Measurements from ENCODE around the gene TMEM175.

TMEM175 gene

GRCh38 chr4:945274-946102 is 13.2 kb downstream of the TMEM175 start:
- no peak overlapping the region for H3K4me3 ChIP-seq
- H3K9me3 ChIP-seq = no peaks in the 10 kb centered on the region
- no peak for TF ChIP-seq CTCF (IDR thresholded peaks at IDR 0.05)
- H3K27me3 ChIP-seq = no peaks in the 10 kb centered on the region
- H3K36me3 ChIP-seq = no peaks in the 10 kb centered on the region
- intact Hi-C loops (cut with DNase I; ENCODE audit: low total_unique reads) = no loop called here
- peaks cover 0 to 4% (median 0%) of the 10 kb centered on the region in 4 donors for H3K4me1 ChIP-seq
- H3K27ac ChIP-seq = no peak overlapping the region
- DNase-seq = peak in 1 of 2 donors; percentile 37

GRCh38 chr4:946103-946450 is 13.8 kb downstream of the TMEM175 start:
- H3K4me3 ChIP-seq = no peak overlapping the region
- H3K27ac ChIP-seq = no peak overlapping the region
- peaks cover 0 to 2% (median under 1%) of the 10 kb centered on the region in 3 donors for H3K36me3 ChIP-seq
- H3K9me3 ChIP-seq = no peaks in the 10 kb centered on the region
- H3K4me1 ChIP-seq = peaks cover 0 to 4% (median 0%) of the 10 kb centered on the region in 4 donors
- no peak for DNase-seq
- intact Hi-C loops (cut with DNase I; ENCODE audit: low total_unique reads) = no loop called here
- TF ChIP-seq CTCF (IDR thresholded peaks at IDR 0.05) = no peak
- H3K27me3 ChIP-seq = no peaks in the 10 kb centered on the region

GRCh38 chr4:946517-947471 is 14.5 kb downstream of the TMEM175 start:
- Histone ChIP-seq H3K36me3 (peaks cover 0 to 9% (median 6%) of the 10 kb centered on the region in 3 donors), H3K4me1 (peaks cover 0 to 4% (median 0%) of the 10 kb centered on the region in 4 donors), H3K9me3 (no peaks in the 10 kb centered on the region), H3K4me3 (no peak overlapping the region), H3K27ac (no peak overlapping the region), H3K27me3 (no peaks in the 10 kb centered on the region)
- TF ChIP-seq CTCF (IDR thresholded peaks at IDR 0.05) = no peak
- peak in 1 of 2 donors; percentile 16 for DNase-seq
- intact Hi-C loops (cut with DNase I; ENCODE audit: low total_unique reads) = no loop called here

- Histone ChIP-seq H3K36me3 (peaks cover 0 to 15% (median 6%) of the 10 kb centered on the region in 3 donors), H3K27ac (no peak overlapping the region), H3K4me3 (no peak overlapping the region), H3K4me1 (peaks cover 0 to 4% (median 0%) of the 10 kb centered on the region in 4 donors), H3K9me3 (no peaks in the 10 kb centered on the region), H3K27me3 (no peaks in the 10 kb centered on the region)
- DNase-seq = peak; percentile 6 to 53
- no peak for TF ChIP-seq CTCF (IDR thresholded peaks at IDR 0.05)
- intact Hi-C loops (cut with DNase I; ENCODE audit: low total_unique reads) = no loop called here
These were observed 15.3 kb downstream of the TMEM175 start for GRCh38 chr4:947491-947971.

- Histone ChIP-seq H3K9me3 (no peaks in the 10 kb centered on the region), H3K4me1 (peaks cover 0 to 4% (median 0%) of the 10 kb centered on the region in 4 donors), H3K4me3 (no peak overlapping the region), H3K36me3 (peaks cover 6 to 23% (median 13%) of the 10 kb centered on the region in 3 donors), H3K27me3 (no peaks in the 10 kb centered on the region), H3K27ac (no peak overlapping the region)
- peak; percentile 11 to 59 for DNase-seq
- intact Hi-C loops (cut with DNase I; ENCODE audit: low total_unique reads) = no loop called here
- no peak for TF ChIP-seq CTCF (IDR thresholded peaks at IDR 0.05)
These were observed 16.1 kb downstream of the TMEM175 start for GRCh38 chr4:948101-948935.

Data from tibial artery (tissue), 4 donors.